Measurements from ENCODE around the gene IGFBP6.
"Not testable (repeated sequence)": the region's sequence is repeated elsewhere in the genome, so short reads cannot be mapped to it uniquely, and the experiment has no call there.

IGFBP6 gene

GRCh38 chr12:53096759-53097158 lies 708 bp upstream of the IGFBP6 start:
- no peak for DNase-seq (ENCODE audit: low read depth in 2 of 2)

GRCh38 chr12:53097207-53097563 lies 282 bp upstream of the IGFBP6 start:
- DNase-seq (ENCODE audit: low read depth in 2 of 2), result no peak

GRCh38 chr12:53098354-53098981 lies 1.0 kb downstream of the IGFBP6 start:
- DNase-seq (ENCODE audit: low read depth in 2 of 2), result no peak

GRCh38 chr12:53099071-53099882 lies 1.8 kb downstream of the IGFBP6 start:
- DNase-seq (ENCODE audit: low read depth in 2 of 2), result peak; percentile 86 to 91

GRCh38 chr12:53100466-53101151 lies 3.1 kb downstream of the IGFBP6 start:
- no peak for DNase-seq (ENCODE audit: low read depth in 2 of 2)

- no peak for DNase-seq (ENCODE audit: low read depth in 2 of 2)
These were observed 3.8 kb downstream of the IGFBP6 start for GRCh38 chr12:53101266-53101665.

- no peak for DNase-seq (ENCODE audit: low read depth in 2 of 2)
These were observed 4.7 kb downstream of the IGFBP6 start for GRCh38 chr12:53101931-53102781.

GRCh38 chr12:53102883-53103807 lies 5.7 kb downstream of the IGFBP6 start, which contains the start of gene SOAT2:
SOAT2 (plus strand) TSS chr12:53103486; CDS start chr12:53103578, 92 bp downstream.
- peak in 1 of 2 donors; percentile 26 for DNase-seq (ENCODE audit: low read depth in 2 of 2)

GRCh38 chr12:53103860-53104305 lies 6.4 kb downstream of the IGFBP6 start:
- no peak for DNase-seq (ENCODE audit: low read depth in 2 of 2)

GRCh38 chr12:53105256-53105655 lies 7.8 kb downstream of the IGFBP6 start:
- no peak for DNase-seq (ENCODE audit: low read depth in 2 of 2)

GRCh38 chr12:53105712-53106439 lies 8.4 kb downstream of the IGFBP6 start:
- no peak for DNase-seq (ENCODE audit: low read depth in 2 of 2)

- no peak for DNase-seq (ENCODE audit: low read depth in 2 of 2)
These were observed 9.7 kb downstream of the IGFBP6 start for GRCh38 chr12:53107122-53107521.

- DNase-seq (ENCODE audit: low read depth in 2 of 2), result not testable (repeated sequence)
These were observed 15.0 kb downstream of the IGFBP6 start for GRCh38 chr12:53112431-53112830.

GRCh38 chr12:53113136-53113705 lies 15.8 kb downstream of the IGFBP6 start:
- no peak for DNase-seq (ENCODE audit: low read depth in 2 of 2)

GRCh38 chr12:53113951-53114350 lies 16.5 kb downstream of the IGFBP6 start:
- DNase-seq (ENCODE audit: low read depth in 2 of 2), result no peak

GRCh38 chr12:53115112-53115890 lies 17.8 kb downstream of the IGFBP6 start:
- DNase-seq (ENCODE audit: low read depth in 2 of 2), result no peak

GRCh38 chr12:53115891-53116648 lies 18.6 kb downstream of the IGFBP6 start:
- no peak for DNase-seq (ENCODE audit: low read depth in 2 of 2)

GRCh38 chr12:53118751-53119300 lies 21.4 kb downstream of the IGFBP6 start:
- no peak for DNase-seq (ENCODE audit: low read depth in 2 of 2)

Measured in stimulated activated CD4-positive, alpha-beta T cell treated with anti-CD3 and anti-CD28 coated beads, Interleukin-1b, Interleukin-23, amount 100 ng/mL, for 4 hours (primary cell).